Measurements from ENCODE around the gene IGF2BP2. TPM values are rescaled to one million over a fixed set of nuclear protein-coding genes. Genes with fewer than 3 reads are reported as not detected.

IGF2BP2 gene
- total RNA-seq, 1 experiment from 2014 or later: 135 TPM

- TF ChIP-seq MAX (IDR thresholded peaks at IDR 0.05) (no peak), ZBTB33 (IDR thresholded peaks at IDR 0.05; ENCODE audit: extremely low read depth, insufficient replicate concordance, low read length) (no peak)
Observed at GRCh38 chr3:185594073-185594472, 230.8 kb downstream of the IGF2BP2 start (continued).

Small RNA genes lying within 50 kb of the gene (microRNA-seq; reads per million reads assigned to microRNA genes)
- gene MIR548AQ (ENCODE audit: borderline number of aligned reads): not detected

Other genes with a start within 250 kb of the IGF2BP2 start
- 36.1 TPM for gene SENP2, start 238.7 kb downstream of the IGF2BP2 start, total RNA-seq (2021; ENCODE audit: unreplicated experiment)
- 172 TPM for gene TRA2B, start 113.0 kb upstream of the IGF2BP2 start, total RNA-seq (2021; ENCODE audit: unreplicated experiment)

Data from HCT116 (cell line).